Regular cardiac myocyte (primary cell): Measurements from ENCODE around the gene WTAP. TPM values are rescaled to one million over a fixed set of nuclear protein-coding genes. Genes with fewer than 3 reads are reported as not detected.

Experiments
- total RNA-seq: library from RNA; depleted of rRNA; stranded (reverse); fragments of >200 nt; gene quantifications from 2 replicates; pipeline ENCODE4 v1.2.3, GENCODE V29; 2014

Gene WTAP
- total RNA-seq = 103 and 125 TPM in 2 replicates

GRCh38 chr6:159726918-159727716 lies at the start of gene WTAP:
Gene WTAP, plus strand, starts transcription at chr6:159727506. Its CDS starts 8,760 bp downstream, at chr6:159736266.

GRCh38 chr6:159693128-159693893 lies 34.0 kb upstream of the WTAP start, which contains the start of gene SOD2:
Gene SOD2, minus strand, starts transcription at chr6:159693241. Its CDS starts 74 bp downstream, at chr6:159693167.

DNA sequence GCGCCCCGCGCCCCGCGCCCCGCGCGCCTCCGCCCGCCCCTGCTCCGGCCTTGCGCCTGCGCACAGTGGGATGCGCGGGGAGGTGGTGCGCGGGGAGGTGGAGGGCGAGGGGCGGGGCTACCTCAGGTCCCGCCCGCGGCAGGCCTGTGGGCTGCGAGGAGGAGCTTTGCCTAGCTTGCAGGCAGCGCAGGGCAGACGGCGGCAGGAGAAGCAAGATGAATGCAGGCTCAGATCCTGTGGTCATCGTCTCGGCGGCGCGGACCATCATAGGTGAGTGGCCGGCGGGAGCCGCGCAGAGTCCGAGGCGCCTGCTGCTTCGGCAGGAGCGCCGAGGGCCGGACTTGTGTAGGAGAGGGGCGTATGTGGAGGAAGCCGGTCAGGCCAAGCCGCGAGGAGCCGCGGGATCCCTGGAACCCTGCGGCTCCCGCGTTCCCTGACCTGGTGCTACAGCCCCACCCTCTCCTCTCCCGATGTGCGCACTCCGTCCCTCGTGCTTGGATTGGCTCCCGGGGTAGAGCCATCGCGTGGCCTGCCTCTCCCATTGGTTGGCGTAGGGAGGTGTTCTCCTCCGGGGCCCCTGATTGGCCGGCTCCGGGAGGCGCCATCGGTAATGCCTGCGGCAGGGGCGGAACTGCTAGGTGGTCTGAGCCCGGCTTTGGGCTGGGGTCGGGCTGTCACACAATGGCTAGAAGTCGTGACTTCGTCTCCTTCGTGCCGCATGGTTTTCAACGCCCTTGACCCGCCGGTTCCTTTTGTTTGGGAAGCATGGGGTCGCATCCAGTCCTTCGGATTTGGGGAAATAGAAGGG lies 34.8 kb downstream of the WTAP start, which contains the start of gene ACAT2:
TSS of gene ACAT2 (plus strand) at position 173 of the 808 bp plus-strand sequence. CDS start at position 216, 43 bp downstream.

GRCh38 chr6:159789377-159790148 lies 62.3 kb downstream of the WTAP start, which contains the start of gene TCP1:
Gene TCP1, minus strand, starts transcription at chr6:159789602. Its CDS starts 134 bp downstream, at chr6:159789468.

DNA sequence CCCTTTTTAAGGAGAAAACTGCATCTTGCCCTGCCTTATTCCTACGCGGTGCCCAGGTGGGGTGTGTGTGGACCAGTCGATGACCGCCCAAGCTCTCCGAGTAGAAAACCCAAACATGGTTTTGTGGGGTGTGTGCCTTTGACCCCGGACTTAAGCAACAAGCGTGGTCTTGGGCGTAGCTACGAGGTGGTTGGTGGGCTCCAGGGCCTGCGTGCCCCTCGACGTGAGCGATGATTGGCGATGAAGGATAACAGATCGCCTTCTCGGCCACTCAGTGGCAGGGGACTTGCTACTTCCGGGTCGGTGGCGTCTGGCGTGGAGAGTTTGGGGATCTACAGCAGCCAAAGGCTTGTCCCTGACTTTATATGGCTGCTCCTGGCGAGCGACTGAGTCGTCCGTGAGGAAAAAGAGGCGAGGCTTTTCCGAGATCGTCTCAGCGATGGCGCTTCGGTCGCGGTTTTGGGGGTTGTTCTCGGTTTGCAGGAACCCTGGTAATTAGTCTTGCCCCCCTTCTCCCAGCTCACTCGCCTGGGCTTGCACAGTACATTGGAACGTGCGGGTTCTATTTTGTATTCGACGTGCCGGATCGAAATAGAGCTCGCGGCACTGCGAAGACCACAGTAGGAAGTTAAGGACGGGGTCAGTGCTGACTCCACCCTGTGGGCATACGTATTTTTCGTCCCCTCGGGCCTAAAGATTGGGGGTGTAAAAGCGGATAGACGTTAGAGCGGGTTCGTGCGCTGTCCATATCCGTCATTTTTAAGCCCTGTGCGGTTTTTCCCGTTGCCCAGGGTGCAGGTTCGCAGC lies 63.0 kb downstream of the WTAP start, which contains the start of gene MRPL18:
TSS of gene MRPL18 (plus strand) at position 319 of the 807 bp plus-strand sequence. CDS start at position 440, 121 bp downstream.

GRCh38 chr6:159800141-159800865 lies 73.0 kb downstream of the WTAP start, which contains the start of gene PNLDC1:
Gene PNLDC1, plus strand, starts transcription at chr6:159800276. Its CDS starts 32 bp downstream, at chr6:159800308.

Other genes starting within 250 kb of the WTAP start
- 110 and 2,076 TPM in 2 replicates for gene SOD2, start 34.3 kb upstream of the WTAP start, total RNA-seq
- gene ACAT2, start 34.5 kb downstream of the WTAP start, total RNA-seq = 17.2 and 34.3 TPM in 2 replicates
- 264 and 509 TPM in 2 replicates for gene TCP1, start 62.1 kb downstream of the WTAP start, total RNA-seq
- 96.1 and 148 TPM in 2 replicates for gene MRPL18, start 63.0 kb downstream of the WTAP start, total RNA-seq
- 0.19 and 0.56 TPM in 2 replicates for gene PNLDC1, start 72.8 kb downstream of the WTAP start, total RNA-seq
- gene MAS1, start 163.5 kb downstream of the WTAP start, total RNA-seq = under 0.01 TPM in 2 replicates
- gene IGF2R, start 241.6 kb downstream of the WTAP start, total RNA-seq = 131 and 197 TPM in 2 replicates